Measurements from ENCODE around the gene FOXN3.

The FOXN3 gene

GRCh38 chr14:89197623-89198022 lies 219.4 kb downstream of the FOXN3 start:
- DNase-seq (ENCODE audit: low spot score), result no peak

- DNase-seq (ENCODE audit: low spot score), result no peak
Measured at GRCh38 chr14:89196545-89196944, 220.5 kb downstream of the FOXN3 start.

DNA sequence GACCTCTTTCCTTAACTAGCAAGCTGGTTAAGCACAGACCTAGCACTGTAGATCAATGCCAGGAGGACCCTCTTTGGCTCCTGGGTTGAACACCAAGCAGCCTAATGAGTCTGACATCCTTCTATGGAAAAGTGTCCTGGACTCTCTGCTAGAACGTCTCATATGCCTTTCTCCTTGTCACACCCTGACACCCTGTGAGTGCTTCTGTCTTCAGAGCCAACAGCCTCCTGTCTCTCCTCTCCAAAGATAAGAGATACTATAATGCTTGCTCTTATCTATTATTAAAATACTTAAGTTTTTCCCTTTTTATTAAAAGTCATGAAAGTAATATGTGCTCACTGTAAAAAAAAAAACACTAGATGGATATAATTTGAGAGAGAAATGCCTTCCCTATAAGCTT lies 222.7 kb downstream of the FOXN3 start:
- DNase-seq (ENCODE audit: low spot score), result no peak

- no peak for DNase-seq (ENCODE audit: low spot score)
Measured at GRCh38 chr14:89190765-89191513, 226.1 kb downstream of the FOXN3 start.

GRCh38 chr14:89188492-89188891 lies 228.5 kb downstream of the FOXN3 start:
- no peak for DNase-seq (ENCODE audit: low spot score)

- DNase-seq (ENCODE audit: low spot score), result no peak
Measured at GRCh38 chr14:89187501-89187900, 229.5 kb downstream of the FOXN3 start.

DNA sequence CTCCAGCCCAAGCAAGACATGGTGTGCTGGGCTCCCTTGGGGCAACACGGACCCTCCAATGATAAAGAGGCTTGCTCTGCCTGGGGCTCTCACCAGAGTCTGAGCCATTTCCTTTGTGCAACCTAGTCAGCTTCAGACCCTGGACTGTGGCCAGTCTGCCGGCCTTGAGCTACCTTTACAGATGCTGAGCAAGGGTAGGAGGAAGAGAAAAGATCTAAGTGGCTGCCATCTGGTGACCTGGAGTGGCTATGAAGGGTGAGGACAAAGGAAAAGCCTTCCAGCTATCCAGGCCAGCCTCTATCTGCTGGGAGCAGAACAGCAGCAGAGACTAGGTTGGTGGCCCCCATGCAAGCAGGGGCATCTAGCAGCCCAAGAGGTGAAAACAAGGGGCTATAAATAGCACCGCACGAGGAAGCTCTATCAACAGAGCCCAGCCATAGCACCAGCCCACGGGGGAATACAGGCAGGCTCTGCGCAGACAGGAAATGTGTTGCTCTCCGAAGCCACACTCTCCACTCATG lies 230.1 kb downstream of the FOXN3 start:
- no peak for DNase-seq (ENCODE audit: low spot score)

- no peak for DNase-seq (ENCODE audit: low spot score)
Measured at GRCh38 chr14:89185919-89186855, 230.8 kb downstream of the FOXN3 start.

DNA sequence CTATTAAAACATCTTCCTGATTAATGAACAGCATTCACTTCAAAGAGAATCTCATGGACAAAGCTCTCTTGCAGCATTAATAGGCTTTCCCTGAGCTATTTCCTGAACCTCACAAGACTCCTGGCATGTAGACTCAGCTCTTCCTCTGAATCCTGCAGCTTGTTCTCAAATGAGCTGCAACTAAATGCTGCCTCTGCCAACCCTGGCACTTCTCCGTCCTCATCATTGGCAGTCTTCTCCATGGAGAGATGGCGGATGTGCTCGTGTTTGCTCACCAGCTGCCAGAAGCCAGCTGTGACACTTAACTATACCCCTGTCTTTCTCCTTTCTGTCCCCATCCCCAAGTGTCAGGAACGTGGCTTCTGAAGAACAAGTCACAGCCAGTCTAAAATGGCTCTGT lies 232.1 kb downstream of the FOXN3 start:
- no peak for DNase-seq (ENCODE audit: low spot score)

DNA sequence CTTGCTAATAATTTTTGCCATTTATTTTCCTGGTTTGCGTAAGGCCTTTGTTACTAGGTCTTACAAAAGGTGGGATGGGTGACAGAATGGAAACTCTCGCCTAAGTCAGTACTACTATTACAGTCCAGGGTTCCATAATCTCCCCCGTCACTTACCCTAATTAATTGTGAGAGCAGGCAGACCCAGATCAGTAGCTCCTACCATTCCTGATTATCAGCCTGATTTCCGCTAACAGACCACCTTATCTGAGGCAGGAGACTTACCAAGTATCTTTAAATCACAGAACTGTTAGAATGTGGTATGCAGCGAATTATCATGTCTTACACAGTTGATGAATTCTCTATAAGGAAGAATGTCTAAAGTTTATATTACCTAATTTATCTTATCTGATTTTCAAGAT lies 234.7 kb downstream of the FOXN3 start:
- no peak for DNase-seq (ENCODE audit: low spot score)

DNA sequence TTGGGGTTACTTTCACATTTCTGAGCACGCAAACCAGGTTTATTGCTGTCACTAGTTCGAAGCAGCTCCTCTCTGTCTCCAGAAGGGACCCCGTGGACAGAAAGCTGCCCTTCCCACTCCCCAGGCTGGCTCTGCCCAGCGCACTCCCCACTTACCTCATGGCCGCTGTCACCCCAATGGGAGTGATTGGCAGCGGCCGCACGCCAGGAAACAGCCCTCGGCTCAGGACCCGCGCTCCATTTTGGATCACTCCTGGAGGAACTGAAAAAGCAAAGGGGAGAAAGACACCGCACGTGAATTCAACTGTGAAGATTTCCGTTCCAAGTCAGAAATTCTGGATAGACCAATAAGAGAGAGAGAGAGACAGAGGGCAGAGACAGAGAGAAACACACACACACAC lies 236.5 kb downstream of the FOXN3 start:
- no peak for DNase-seq (ENCODE audit: low spot score)

DNA sequence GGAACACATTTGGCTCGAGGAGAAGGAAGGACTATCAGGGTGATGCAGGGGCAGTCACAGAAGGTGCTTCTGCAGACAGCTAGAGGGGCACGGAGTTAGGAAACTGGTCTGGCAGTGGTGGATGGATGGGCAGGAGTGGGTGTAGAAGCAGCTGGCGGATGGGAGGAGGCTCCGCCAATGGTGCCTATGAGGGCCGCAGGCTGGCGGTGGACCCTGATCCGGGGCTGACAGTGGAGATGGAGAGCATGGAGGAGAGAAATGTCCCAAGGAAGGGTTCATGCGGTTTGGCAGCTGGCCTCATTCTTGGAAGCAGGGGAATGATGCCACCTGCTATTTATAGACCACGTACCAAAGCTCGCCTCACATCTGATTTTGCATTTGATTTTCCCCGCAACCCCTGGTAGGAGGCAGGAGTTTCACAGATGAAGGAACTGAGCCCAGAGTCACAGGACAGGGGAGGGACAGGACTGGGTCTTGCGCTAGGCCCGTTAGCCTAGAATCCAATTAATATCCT lies 237.1 kb downstream of the FOXN3 start:
- DNase-seq (ENCODE audit: low spot score), result no peak

- DNase-seq (ENCODE audit: low spot score), result no peak
Measured at GRCh38 chr14:89178800-89179535, 238.1 kb downstream of the FOXN3 start.

- no peak for DNase-seq (ENCODE audit: low spot score)
Measured at GRCh38 chr14:89178376-89178775, 238.7 kb downstream of the FOXN3 start.

DNA sequence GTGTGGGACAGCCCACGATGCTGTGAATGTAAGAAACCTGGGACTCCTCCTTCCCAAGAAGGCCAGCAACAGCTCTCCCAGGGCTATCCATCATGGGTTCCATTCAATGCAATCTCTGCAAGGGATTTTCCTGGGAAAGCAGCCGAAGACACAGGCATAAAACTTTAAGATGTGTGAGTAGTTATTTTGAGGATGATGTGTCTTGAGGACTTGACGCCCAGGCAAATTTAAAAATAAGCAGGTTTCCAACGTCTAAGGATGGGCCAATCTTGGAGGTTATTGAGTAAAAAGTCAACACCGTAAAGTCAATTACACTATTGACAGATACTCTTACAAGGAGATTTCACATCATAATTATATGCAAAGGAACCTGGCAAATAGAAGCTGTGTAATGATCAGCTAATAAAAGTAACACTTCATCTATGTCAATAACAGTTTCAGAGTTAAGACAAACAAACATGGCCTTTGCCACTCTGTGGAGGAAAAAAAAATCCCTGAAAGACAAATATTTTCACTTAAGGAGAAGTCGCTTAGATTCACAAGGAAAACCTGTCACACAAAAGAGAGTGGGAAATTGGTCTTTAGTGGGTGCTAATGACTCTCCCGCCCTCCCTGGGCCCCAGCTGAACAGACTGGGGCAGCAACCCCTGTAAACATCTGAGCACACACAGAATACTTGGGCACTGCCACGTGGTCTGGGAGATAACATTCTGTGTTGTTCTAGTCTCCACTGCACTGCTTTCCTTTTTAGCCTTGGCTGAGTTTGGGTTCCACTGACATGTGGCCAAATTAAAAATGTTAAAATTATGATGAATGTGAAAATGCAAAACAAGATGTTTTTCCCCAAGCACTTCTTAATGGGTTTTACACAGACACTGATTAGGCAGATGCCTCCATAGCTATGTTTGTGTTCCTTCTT lies 240.9 kb downstream of the FOXN3 start:
- no peak for DNase-seq (ENCODE audit: low spot score)

GRCh38 chr14:89171628-89172027 lies 245.4 kb downstream of the FOXN3 start:
- no peak for DNase-seq (ENCODE audit: low spot score)

GRCh38 chr14:89171168-89171567 lies 245.9 kb downstream of the FOXN3 start:
- DNase-seq (ENCODE audit: low spot score), result no peak

GRCh38 chr14:89167705-89168104 lies 249.3 kb downstream of the FOXN3 start:
- DNase-seq (ENCODE audit: low spot score), result no peak

GRCh38 chr14:89166633-89167032 lies 250.4 kb downstream of the FOXN3 start:
- no peak for DNase-seq (ENCODE audit: low spot score)

GRCh38 chr14:89165189-89166181 lies 251.5 kb downstream of the FOXN3 start:
- DNase-seq (ENCODE audit: low spot score), result no peak

All from CD4-positive, alpha-beta T cell treated with Interleukin-2 at 100 ng/mL for 4 hours (primary cell).